GM20000 (cell line): ENCODE data around the gene ZNF665.

ENCODE experiments used
- DNase-seq: peaks from one replicate; pipeline ENCODE4 v3.0.0; 2012; ENCODE audit warnings: low spot score
- CTCF ChIP-seq: IDR thresholded peaks from 2 replicates; pipeline ENCODE4 v1.5.1; 2012; ENCODE audit warnings: mild to moderate bottlenecking, control low read depth; ENCODE audit errors: extremely low read depth, missing control alignments

Gene ZNF665

DNA sequence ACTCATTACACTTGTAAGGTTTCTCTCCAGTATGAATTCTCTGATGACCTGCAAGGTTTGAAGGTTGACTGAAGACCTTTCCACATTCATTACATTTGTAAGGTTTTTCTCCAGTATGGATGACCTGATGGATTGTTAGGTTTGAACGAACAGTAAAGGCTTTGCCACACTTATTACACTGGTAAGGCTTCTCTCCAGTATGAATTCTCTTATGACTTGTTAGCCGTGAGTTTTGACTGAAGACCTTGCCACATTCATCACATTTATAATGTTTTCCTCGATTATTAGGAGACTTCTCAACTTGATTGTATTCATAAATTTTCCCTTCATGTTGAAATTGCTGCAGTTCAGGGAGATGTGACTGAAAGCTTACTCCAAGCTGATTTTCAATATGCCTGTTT lies 27.5 kb downstream of the ZNF665 start:
- TF ChIP-seq CTCF: no peak
- no peak for DNase-seq

GRCh38 chr19:53161123-53161522 lies 32.0 kb downstream of the ZNF665 start:
- no peak for DNase-seq
- no peak for TF ChIP-seq CTCF

DNA sequence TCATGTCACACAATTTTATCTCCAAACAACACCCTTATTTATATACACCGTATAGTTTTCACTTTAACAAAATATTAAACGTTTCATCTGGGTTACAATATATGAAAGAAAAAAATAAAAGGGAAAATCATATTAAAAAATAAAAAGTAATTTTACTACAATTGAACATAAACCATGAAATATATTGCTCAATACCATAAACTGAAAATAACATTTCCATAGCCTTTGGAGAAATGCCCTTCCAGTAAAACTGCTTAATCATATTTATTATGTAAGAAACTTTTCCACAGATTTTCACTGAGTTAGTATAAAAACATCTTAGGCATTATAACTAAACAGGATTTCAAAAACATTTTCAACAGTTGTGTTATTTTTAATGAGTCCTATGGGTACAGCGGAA lies 32.8 kb downstream of the ZNF665 start:
- no peak for TF ChIP-seq CTCF
- no peak for DNase-seq

DNA sequence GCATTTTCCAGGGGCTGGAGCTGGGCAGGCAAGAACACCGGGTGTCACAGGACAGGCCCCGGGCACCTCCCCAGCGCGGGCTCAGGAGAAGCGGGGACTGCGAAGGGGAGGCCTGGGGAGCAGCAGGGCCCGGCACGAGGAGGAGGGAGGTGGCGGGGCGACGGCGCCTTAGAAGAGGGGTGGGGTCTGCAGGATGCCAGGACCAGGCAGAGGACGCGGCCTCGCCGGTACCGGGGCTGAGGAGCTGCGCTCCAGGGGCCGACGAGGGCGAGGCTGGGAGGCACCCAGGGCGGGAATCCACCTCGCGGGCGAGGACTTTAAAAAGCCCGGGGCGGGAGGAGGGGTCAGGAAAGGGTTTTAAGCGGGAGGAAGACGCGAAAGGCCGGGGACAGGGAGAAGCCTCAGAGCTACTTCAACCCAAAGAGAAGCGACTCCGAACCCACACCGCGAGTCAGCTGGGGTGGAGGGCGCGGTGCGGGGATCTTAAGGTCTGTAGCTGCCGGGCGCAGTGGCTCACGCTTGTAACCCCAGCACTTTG lies 35.0 kb downstream of the ZNF665 start:
- DNase-seq: peak; percentile 32
- TF ChIP-seq CTCF: no peak

- no peak for TF ChIP-seq CTCF
- DNase-seq: no peak
Observed at GRCh38 chr19:53157626-53158025, 35.5 kb downstream of the ZNF665 start.

DNA sequence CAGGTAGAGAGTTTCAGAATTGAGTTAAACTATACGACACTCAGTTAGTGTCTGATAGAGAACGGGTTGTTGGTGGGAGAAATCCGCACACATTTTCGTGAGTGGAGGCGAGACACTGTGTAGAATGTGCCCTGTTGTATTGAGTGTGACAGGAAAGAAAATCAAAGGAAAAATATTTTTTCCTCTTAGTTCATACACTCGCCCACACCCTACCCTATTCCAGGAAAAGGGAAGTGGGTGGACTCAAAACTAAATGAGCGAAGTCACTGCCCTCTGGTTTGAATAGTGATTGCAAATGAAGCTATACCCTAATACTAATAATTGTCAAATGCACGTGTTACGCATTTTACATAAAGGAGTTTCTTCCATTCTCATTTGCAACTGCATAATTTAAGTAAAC lies 36.3 kb downstream of the ZNF665 start:
- no peak for TF ChIP-seq CTCF

DNA sequence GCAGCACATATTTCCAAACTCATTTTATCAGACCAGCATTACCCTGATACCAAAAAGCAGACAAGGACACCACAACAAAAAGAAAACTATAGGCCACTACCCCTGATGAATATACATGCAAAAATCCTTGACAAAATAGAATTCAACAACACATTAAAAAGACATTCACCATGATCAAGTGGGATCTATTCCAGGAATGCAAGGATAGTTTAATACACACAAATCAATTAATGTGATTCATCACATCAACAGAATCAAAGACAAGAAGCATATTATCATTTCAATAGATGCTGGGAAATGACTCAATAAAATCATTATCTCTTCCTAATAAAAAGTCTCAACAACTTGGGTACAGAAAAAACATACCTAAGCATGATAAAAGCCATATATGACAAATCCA lies 45.5 kb downstream of the ZNF665 start:
- no peak for TF ChIP-seq CTCF
- no peak for DNase-seq

More for the DNA sequence above, 36.3 kb downstream of the ZNF665 start:
- no peak for DNase-seq

- TF ChIP-seq CTCF: no peak
- DNase-seq: no peak
Observed at GRCh38 chr19:53140351-53140750, 52.8 kb downstream of the ZNF665 start.
